SK-N-SH (cell line): ENCODE measurements around the gene ATF6B. TPM values are rescaled to one million over a fixed set of nuclear protein-coding genes. Genes with fewer than 3 reads are reported as not detected.

Experiments used
- CTCF ChIA-PET: fragments of 300-600, 350-600 bp; formaldehyde crosslinking; extraction: SDS; loops from one replicate; lab custom pipeline; 2021; lab: Yijun Ruan, JAX
- POLR2A ChIA-PET: fragments of 350-600 bp; sonication (Branson Sonifier 250); formaldehyde crosslinking; extraction: SDS; loops from one replicate; lab custom pipeline; 2020; ENCODE audit warnings: antibody characterized with exemption, inconsistent platforms; lab: Yijun Ruan, JAX
- DNase-seq: peaks from one replicate; pipeline ENCODE4 v3.0.0; 2012
- H2AFZ ChIP-seq: fragments of 200-600 bp; sonication (generic); 2 replicates; pipeline ENCODE4 v1.8.1; 2016; ENCODE audit warnings: antibody characterized with exemption, mild to moderate bottlenecking, low read depth
- H3F3A ChIP-seq: fragments of 200-600 bp; sonication (generic); replicated peaks from 2 replicates; pipeline ENCODE3; 2016; ENCODE audit warnings: antibody characterized with exemption, mild to moderate bottlenecking; ENCODE audit not compliant: insufficient read depth
- H3K27ac ChIP-seq, 2 experiments: fragments of 200-500 bp in 1 of 2; fragments of 200-600 bp in 1 of 2; sonication (Bioruptor generic) in 1 of 2; sonication (generic), shearing (Covaris generic) in 1 of 2; 2 replicates each; pipeline versions ENCODE4 v1.5.1 to v1.6.1; 2014 to 2016; ENCODE audit warnings: low read depth in 2 of 2, inconsistent platforms in 1 of 2, low read length in 1 of 2, mild to moderate bottlenecking in 1 of 2, mixed read lengths in 1 of 2
- H3K27me3 ChIP-seq: fragments of 200-600 bp; sonication (generic), shearing (Covaris generic); 2 replicates; pipeline ENCODE4 v1.6.1; 2016; ENCODE audit warnings: mixed run types; ENCODE audit not compliant: insufficient read depth
- H3K36me3 ChIP-seq, 2 experiments: fragments of 200-500 bp in 1 of 2; fragments of 200-600 bp in 1 of 2; sonication (Bioruptor generic) in 1 of 2; sonication (generic) in 1 of 2; replicated peaks in 1 of 2; 2 replicates each; pipeline versions ENCODE3 to v1.5.1; 2014 to 2016; ENCODE audit warnings: low read length in 1 of 2, mild to moderate bottlenecking in 1 of 2; ENCODE audit not compliant: insufficient read depth in 2 of 2, control insufficient read depth in 1 of 2
- H3K4me1 ChIP-seq, 2 experiments: fragments of 200-500 bp in 1 of 2; fragments of 200-600 bp in 1 of 2; sonication (Bioruptor generic) in 1 of 2; sonication (generic), shearing (Covaris generic) in 1 of 2; 2 replicates each; pipeline versions ENCODE4 v1.5.1 to v1.6.1; 2014 to 2016; ENCODE audit warnings: low read depth in 1 of 2, low read length in 1 of 2, mixed run types in 1 of 2; ENCODE audit not compliant: insufficient read depth in 2 of 2, control insufficient read depth in 1 of 2
- H3K4me2 ChIP-seq: fragments of 200-600 bp; sonication (generic), shearing (Covaris generic); 2 replicates; pipeline ENCODE4 v1.6.1; 2017; ENCODE audit warnings: mixed run types
- H3K4me3 ChIP-seq, 2 experiments: fragments of 200-500 bp in 1 of 2; fragments of 200-600 bp in 1 of 2; sonication (Bioruptor generic) in 1 of 2; sonication (generic), shearing (Covaris generic) in 1 of 2; 2 replicates each; pipeline versions ENCODE4 v1.5.1 to v1.8.1; 2014 to 2016; ENCODE audit warnings: low read depth in 2 of 2, inconsistent platforms in 1 of 2, low read length in 1 of 2, mild to moderate bottlenecking in 1 of 2, mixed read lengths in 1 of 2, moderate library complexity in 1 of 2
- H3K79me2 ChIP-seq: fragments of 200-600 bp; sonication (generic); 2 replicates; pipeline ENCODE4 v1.8.1; 2017; ENCODE audit warnings: mild to moderate bottlenecking; ENCODE audit not compliant: insufficient read depth
- H3K9ac ChIP-seq: fragments of 200-600 bp; sonication (generic); 2 replicates; pipeline ENCODE4 v1.6.1; 2017; ENCODE audit warnings: mixed run types
- H3K9me2 ChIP-seq: fragments of 200-600 bp; sonication (generic); 2 replicates; pipeline ENCODE4 v1.6.1; 2017; ENCODE audit warnings: mixed run types
- H3K9me3 ChIP-seq: fragments of 200-600 bp; sonication (generic); 2 replicates; pipeline ENCODE4 v1.6.1; 2017; ENCODE audit warnings: mixed run types, mild to moderate bottlenecking, moderate library complexity
- H4K20me1 ChIP-seq: fragments of 200-600 bp; sonication (generic); 2 replicates; pipeline ENCODE4 v1.6.1; 2017; ENCODE audit warnings: mild to moderate bottlenecking, mixed run types; ENCODE audit not compliant: insufficient read depth
- EP300 ChIP-seq, 2 experiments: IDR thresholded peaks; 2 replicates each; pipeline versions ENCODE4 v1.4.0 to v1.6.1; 2012; ENCODE audit warnings: borderline replicate concordance in 1 of 2, low read depth in 1 of 2, low read length in 1 of 2
- NRF1 ChIP-seq: IDR thresholded peaks from 2 replicates; pipeline ENCODE4 v1.6.1; 2012; ENCODE audit warnings: low read depth, mild to moderate bottlenecking, low read length
- POLR2AphosphoS5 ChIP-seq: IDR thresholded peaks from 2 replicates; pipeline ENCODE4 v1.6.1; 2012; ENCODE audit warnings: low read depth, low read length
- RFX5 ChIP-seq: IDR thresholded peaks from 2 replicates; pipeline ENCODE4 v1.6.1; 2012; ENCODE audit warnings: mild to moderate bottlenecking, improper control_type of control experiment, low read length
- TCF12 ChIP-seq: IDR thresholded peaks from 2 replicates; pipeline ENCODE4 v1.4.0; 2012
- TEAD4 ChIP-seq: IDR thresholded peaks from 2 replicates; pipeline ENCODE4 v1.4.0; 2012; ENCODE audit warnings: mild to moderate bottlenecking, borderline replicate concordance; ENCODE audit not compliant: insufficient read depth
- WGBS: methylation state at CpG from one replicate; pipeline ENCODE4 v1.1.6; 2017; ENCODE audit warnings: low lambda C conversion rate; 5-methylcytosine and 5-hydroxymethylcytosine counted together
- polyA plus RNA-seq, 3 experiments: library from polyadenylated mRNA; depleted of rRNA; stranded (reverse); fragments of >200 nt; gene quantifications; 2 replicates each; pipeline ENCODE4 v1.2.3, GENCODE V29; 2012
- TF ChIP-seq, protein P1 (sequence below): IDR thresholded peaks from 2 replicates; pipeline ENCODE4 v1.4.0; 2012; ENCODE audit warnings: low read depth
- TF ChIP-seq, protein P2 (sequence below): fragments of 150-350 bp; IDR thresholded peaks from 2 replicates; pipeline ENCODE4 v1.6.1; 2017; ENCODE audit warnings: antibody characterized with exemption, low read length, low read depth, borderline replicate concordance
- TF ChIP-seq, protein P3 (sequence below): IDR thresholded peaks from 2 replicates; pipeline ENCODE4 v1.4.0; 2012; ENCODE audit warnings: low read depth, borderline replicate concordance

Gene ATF6B
- polyA plus RNA-seq, 1 of the 3 experiments (the other 2 are of a cell fraction), result 61.3 TPM

DNA sequence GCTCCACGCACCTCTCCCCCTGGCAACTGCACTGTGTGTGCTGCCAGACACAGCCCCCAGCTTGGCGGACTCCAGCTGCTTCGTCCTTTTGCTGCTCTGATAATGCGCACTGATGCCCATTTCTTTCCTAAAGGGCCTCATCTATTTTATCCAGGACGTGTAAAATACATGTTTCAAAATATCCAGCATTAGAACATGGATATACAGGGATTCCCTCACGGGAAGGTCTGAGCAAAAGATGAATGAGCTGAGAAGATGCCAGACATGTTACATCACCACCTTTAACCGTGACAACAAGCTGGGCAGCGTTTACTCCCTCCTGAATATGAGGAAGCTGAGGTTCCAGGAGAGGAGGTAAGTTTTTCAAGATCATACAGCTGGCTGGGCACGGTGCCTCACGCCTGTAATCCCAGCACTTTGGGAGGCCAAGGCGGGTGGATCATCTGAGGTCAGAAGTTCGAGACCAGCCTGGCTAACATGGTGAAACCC, 51.7 kb downstream of the ATF6B start:
- Histone ChIP-seq H3K4me2 (no peak overlapping the region), H3K4me1 (peaks cover 0 to 6% of the 10 kb centered on the region in 2 experiments; a peak in 2 of 4 replicates), H2AFZ (no peak overlapping the region), H3K9ac (no peak overlapping the region), H3K27ac (no peak overlapping the region), H3K9me2 (no peaks in the 10 kb centered on the region), H3K4me3 (no peak overlapping the region), H3K36me3 (no peaks in the 10 kb centered on the region), H3K79me2 (no peaks in the 10 kb centered on the region), H3K9me3 (no peaks in the 10 kb centered on the region), H3F3A (no peaks in the 10 kb centered on the region), H4K20me1 (no peaks in the 10 kb centered on the region), H3K27me3 (no peaks in the 10 kb centered on the region)
- no peak for DNase-seq
- 62% methylated on average over 12 of the region's 12 CpGs for WGBS
- ChIA-PET POLR2A (no interaction called here), CTCF (interaction anchor here (0.9 to 1.5 kb wide), 4 partner anchors 9 to 18 kb away, joined by 3 read pairs; no protein-coding TSS in a partner anchor)
- no peak for TF ChIP-seq POLR2AphosphoS5

DNA sequence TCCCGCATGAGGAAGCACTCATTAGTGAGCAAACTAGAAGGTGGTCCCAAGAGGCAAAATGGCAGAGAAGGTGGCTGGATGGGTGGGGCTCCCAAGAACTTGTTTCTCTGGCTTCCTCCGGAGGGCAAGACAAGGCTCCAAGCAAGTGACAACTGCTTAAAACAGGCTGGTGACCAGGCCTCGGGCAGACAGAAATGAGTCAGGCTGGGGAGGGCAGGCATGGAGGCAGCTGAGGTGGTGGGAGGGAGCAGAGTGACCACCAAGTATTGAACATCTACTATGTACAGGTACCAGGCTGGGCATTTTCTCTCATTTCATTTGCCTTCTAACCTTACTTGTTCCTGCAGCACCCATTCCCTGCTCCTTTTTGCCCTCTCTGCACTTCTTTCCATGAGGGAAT, 52.3 kb downstream of the ATF6B start:
- no peaks in the 10 kb centered on the region for H3K79me2 ChIP-seq
- 37% methylated on average over 3 of the region's 3 CpGs for WGBS
- TF ChIP-seq, protein P1, sequence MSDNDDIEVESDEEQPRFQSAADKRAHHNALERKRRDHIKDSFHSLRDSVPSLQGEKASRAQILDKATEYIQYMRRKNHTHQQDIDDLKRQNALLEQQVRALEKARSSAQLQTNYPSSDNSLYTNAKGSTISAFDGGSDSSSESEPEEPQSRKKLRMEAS, result no peak
- TF ChIP-seq RFX5 (no peak), TCF12 (no peak), EP300 (IDR thresholded peaks at IDR 0.05; ENCODE audit: borderline replicate concordance in 1 of 2, low read depth in 1 of 2, low read length in 1 of 2) (no peak), NRF1 (no peak), TEAD4 (no peak)
- TF ChIP-seq, protein P2, sequence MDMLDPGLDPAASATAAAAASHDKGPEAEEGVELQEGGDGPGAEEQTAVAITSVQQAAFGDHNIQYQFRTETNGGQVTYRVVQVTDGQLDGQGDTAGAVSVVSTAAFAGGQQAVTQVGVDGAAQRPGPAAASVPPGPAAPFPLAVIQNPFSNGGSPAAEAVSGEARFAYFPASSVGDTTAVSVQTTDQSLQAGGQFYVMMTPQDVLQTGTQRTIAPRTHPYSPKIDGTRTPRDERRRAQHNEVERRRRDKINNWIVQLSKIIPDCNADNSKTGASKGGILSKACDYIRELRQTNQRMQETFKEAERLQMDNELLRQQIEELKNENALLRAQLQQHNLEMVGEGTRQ, result no peak
- TF ChIP-seq, protein P3, sequence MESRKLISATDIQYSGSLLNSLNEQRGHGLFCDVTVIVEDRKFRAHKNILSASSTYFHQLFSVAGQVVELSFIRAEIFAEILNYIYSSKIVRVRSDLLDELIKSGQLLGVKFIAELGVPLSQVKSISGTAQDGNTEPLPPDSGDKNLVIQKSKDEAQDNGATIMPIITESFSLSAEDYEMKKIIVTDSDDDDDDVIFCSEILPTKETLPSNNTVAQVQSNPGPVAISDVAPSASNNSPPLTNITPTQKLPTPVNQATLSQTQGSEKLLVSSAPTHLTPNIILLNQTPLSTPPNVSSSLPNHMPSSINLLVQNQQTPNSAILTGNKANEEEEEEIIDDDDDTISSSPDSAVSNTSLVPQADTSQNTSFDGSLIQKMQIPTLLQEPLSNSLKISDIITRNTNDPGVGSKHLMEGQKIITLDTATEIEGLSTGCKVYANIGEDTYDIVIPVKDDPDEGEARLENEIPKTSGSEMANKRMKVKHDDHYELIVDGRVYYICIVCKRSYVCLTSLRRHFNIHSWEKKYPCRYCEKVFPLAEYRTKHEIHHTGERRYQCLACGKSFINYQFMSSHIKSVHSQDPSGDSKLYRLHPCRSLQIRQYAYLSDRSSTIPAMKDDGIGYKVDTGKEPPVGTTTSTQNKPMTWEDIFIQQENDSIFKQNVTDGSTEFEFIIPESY, result no peak
- TF ChIP-seq, all 33 proteins: peak for 0
- no peak for DNase-seq
- Histone ChIP-seq H3F3A (no peaks in the 10 kb centered on the region), H3K4me3 (no peak overlapping the region), H3K9me3 (no peaks in the 10 kb centered on the region), H3K9me2 (no peaks in the 10 kb centered on the region), H3K27ac (no peak overlapping the region), H3K4me1 (0 out of 4 replicates have a peak, but pooled peaks cover 0 to 2% of the 10 kb centered on the region in 2 experiments), H2AFZ (no peak overlapping the region), H3K4me2 (no peak overlapping the region), H3K27me3 (no peaks in the 10 kb centered on the region; the same call in 1 of the 2 replicates), H3K36me3 (no peaks in the 10 kb centered on the region), H3K9ac (no peak overlapping the region), H4K20me1 (no peaks in the 10 kb centered on the region)
- ChIA-PET CTCF (interaction anchor here (0.9 to 1.5 kb wide), 4 partner anchors 10 to 19 kb away, joined by 3 read pairs; no protein-coding TSS in a partner anchor), POLR2A (no interaction called here)
